Measurements from ENCODE around the gene DDAH2. TPM values are rescaled to one million over a fixed set of nuclear protein-coding genes. Genes with fewer than 3 reads are reported as not detected.

Gene DDAH2, protein sequence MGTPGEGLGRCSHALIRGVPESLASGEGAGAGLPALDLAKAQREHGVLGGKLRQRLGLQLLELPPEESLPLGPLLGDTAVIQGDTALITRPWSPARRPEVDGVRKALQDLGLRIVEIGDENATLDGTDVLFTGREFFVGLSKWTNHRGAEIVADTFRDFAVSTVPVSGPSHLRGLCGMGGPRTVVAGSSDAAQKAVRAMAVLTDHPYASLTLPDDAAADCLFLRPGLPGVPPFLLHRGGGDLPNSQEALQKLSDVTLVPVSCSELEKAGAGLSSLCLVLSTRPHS
- 100 to 1,000 TPM in 3 of 4 donors, 10 to 100 TPM in 1; 78.3 to 148 (median 107) TPM for total RNA-seq

DNA sequence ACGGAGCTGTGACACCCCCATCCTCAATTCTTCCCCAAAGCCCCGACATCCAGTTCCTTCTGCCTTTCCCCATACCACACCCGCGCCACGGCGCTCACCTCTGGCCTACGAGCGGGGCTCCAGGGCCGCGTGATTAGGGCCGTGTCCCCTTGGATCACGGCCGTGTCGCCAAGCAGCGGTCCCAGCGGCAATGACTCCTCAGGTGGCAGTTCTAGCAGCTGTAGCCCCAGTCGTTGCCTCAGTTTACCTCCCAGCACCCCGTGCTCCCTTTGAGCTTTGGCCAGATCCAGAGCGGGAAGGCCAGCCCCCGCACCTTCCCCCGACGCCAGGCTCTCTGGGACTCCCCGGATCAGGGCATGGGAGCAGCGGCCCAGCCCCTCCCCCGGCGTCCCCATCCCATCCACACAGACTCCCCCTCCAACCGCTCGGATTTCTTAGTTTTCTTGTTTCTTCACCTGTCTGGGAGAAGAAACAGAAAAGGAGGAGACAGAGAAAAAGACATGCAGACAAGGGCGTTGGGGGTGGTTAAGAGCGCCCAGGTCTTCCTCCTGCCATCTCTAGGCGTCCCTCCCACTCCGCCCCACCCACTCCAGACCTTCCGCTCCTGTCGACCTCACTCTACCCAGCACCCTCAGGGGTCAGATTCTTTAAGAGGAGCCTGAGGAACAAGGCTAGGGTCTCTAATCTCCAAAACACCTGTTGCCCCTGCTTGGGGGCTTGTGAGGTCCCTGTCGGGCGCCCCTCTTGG is at the start of gene DDAH2:
DDAH2 (minus strand) TSS at position 533 of the 748 bp plus-strand sequence; CDS start at position 395, 138 bp downstream.
- H3K36me3 ChIP-seq: peaks cover 0 to 27% (median 13%) of the 10 kb centered on the region in 4 donors

DNA sequence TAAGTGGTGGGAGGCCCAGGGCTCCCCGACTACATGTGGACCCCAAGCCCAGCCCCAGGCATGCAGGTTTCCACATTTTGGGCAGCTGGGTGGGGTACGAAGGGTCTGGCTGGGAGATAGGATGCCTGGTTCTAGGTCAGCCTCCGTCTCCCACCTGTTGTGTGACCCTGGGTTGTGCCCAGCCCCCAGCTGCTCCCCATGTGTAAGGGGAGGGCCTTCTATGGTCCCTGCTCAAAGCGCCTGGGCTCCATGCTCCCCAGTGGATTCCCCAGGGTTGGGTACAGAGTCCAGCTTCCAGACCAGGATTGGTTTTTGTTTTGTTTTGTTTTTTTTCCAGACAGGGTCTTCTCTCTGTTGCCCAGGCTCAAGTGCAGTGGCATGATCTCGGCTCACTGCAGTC is 49.1 kb upstream of the DDAH2 start:
- peaks cover 17 to 31% (median 27%) of the 10 kb centered on the region in 4 donors for H3K4me1 ChIP-seq
- TF ChIP-seq POLR2AphosphoS5 (IDR thresholded peaks at IDR 0.05) (no peak), POLR2A (IDR thresholded peaks at IDR 0.05) (no peak), EP300 (IDR thresholded peaks at IDR 0.05; ENCODE audit: low read depth) (no peak)
- TF ChIP-seq, protein P1, sequence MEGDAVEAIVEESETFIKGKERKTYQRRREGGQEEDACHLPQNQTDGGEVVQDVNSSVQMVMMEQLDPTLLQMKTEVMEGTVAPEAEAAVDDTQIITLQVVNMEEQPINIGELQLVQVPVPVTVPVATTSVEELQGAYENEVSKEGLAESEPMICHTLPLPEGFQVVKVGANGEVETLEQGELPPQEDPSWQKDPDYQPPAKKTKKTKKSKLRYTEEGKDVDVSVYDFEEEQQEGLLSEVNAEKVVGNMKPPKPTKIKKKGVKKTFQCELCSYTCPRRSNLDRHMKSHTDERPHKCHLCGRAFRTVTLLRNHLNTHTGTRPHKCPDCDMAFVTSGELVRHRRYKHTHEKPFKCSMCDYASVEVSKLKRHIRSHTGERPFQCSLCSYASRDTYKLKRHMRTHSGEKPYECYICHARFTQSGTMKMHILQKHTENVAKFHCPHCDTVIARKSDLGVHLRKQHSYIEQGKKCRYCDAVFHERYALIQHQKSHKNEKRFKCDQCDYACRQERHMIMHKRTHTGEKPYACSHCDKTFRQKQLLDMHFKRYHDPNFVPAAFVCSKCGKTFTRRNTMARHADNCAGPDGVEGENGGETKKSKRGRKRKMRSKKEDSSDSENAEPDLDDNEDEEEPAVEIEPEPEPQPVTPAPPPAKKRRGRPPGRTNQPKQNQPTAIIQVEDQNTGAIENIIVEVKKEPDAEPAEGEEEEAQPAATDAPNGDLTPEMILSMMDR (IDR thresholded peaks at IDR 0.05): no peak
- intact Hi-C loops (cut with DNase I; ENCODE audit: low total_unique reads) (no loop called here), in situ Hi-C loops (cut with MboI; ENCODE audit: low pct_ligation_motif_present in 1 of 4, low pct_unique_long_range_greater_than_20kb in 1 of 4, low sequenced_read_pairs in 3 of 4) (no loop called here)
- no peaks in the 10 kb centered on the region for H3K27me3 ChIP-seq
- peaks cover 0 to 10% (median 0%) of the 10 kb centered on the region in 4 donors for H3K36me3 ChIP-seq
- 93% methylated on average over 5 of the region's 5 CpGs; no CpG with 5 or more reads in 1 of the 2 donors for WGBS, 2 donors (ENCODE audit: low coverage in 1 of 2)
- no peaks in the 10 kb centered on the region for H3K9me3 ChIP-seq
- H3K27ac ChIP-seq: no peak overlapping the region
- DNase-seq: no peak
- H3K4me3 ChIP-seq: no peak overlapping the region

More for the DNA sequence above, at the start of gene DDAH2:
- Histone ChIP-seq H3K4me3 (peak within 1 kb of the TSS; percentile 58 to 79 (median 73)), H3K27me3 (no peaks in the 10 kb centered on the region), H3K4me1 (peaks cover 17 to 63% (median 39%) of the 10 kb centered on the region in 4 donors), H3K9me3 (no peaks in the 10 kb centered on the region), H3K27ac (peak within 1 kb of the TSS; percentile 94 to 99 (median 96))
- in situ Hi-C loops (cut with MboI; ENCODE audit: low pct_ligation_motif_present in 1 of 4, low pct_unique_long_range_greater_than_20kb in 1 of 4, low sequenced_read_pairs in 3 of 4): no loop called here
- WGBS, 2 donors (ENCODE audit: low coverage in 1 of 2): 0 to 25% methylated on average over 2 to 36 of the region's 36 CpGs
- peak; percentile 33 for DNase-seq
- intact Hi-C loops (cut with DNase I; ENCODE audit: low total_unique reads): loop anchor here (5.0 kb wide), 1 partner anchor 103 kb away; no protein-coding TSS in a partner anchor
- TF ChIP-seq, protein P1 (IDR thresholded peaks at IDR 0.05): peak in 3 of 5 experiments; percentile 42 to 78 (median 51)
- TF ChIP-seq POLR2A (IDR thresholded peaks at IDR 0.05): no peak

DNA sequence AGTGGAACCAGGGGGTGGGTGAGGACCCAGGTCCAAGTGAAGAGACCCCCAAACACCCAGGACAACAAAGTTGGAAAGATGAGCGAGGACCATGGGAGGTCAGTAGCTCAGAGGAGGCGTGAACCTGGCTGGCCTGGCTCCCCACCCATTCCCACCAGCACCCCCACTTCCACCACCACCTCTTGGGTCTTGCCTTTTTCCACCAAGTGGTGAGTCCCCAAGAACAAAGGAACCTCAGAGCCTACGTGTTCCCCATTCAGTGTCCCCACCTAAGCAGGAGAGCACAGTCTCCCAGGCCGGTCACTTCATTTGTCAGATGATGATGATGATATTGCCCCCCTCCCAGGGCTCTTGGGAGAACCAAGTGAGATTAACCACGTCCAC is 48.6 kb upstream of the DDAH2 start:
- intact Hi-C loops (cut with DNase I; ENCODE audit: low total_unique reads): no loop called here
- no peak for DNase-seq
- Histone ChIP-seq H3K27ac (peak overlapping the region; percentile 42 to 65 (median 52)), H3K9me3 (no peaks in the 10 kb centered on the region), H3K27me3 (no peaks in the 10 kb centered on the region), H3K36me3 (peaks cover 0 to 10% (median 0%) of the 10 kb centered on the region in 4 donors), H3K4me3 (no peak overlapping the region), H3K4me1 (peaks cover 17 to 31% (median 27%) of the 10 kb centered on the region in 4 donors)
- TF ChIP-seq, protein P1 (IDR thresholded peaks at IDR 0.05): no peak
- TF ChIP-seq POLR2AphosphoS5 (IDR thresholded peaks at IDR 0.05) (no peak), POLR2A (IDR thresholded peaks at IDR 0.05) (no peak), EP300 (IDR thresholded peaks at IDR 0.05; ENCODE audit: low read depth) (no peak)
- in situ Hi-C loops (cut with MboI; ENCODE audit: low pct_ligation_motif_present in 1 of 4, low pct_unique_long_range_greater_than_20kb in 1 of 4, low sequenced_read_pairs in 3 of 4): no loop called here
- WGBS, 2 donors (ENCODE audit: low coverage in 1 of 2): 94 to 100% methylated on average over 1 to 5 of the region's 5 CpGs

DNA sequence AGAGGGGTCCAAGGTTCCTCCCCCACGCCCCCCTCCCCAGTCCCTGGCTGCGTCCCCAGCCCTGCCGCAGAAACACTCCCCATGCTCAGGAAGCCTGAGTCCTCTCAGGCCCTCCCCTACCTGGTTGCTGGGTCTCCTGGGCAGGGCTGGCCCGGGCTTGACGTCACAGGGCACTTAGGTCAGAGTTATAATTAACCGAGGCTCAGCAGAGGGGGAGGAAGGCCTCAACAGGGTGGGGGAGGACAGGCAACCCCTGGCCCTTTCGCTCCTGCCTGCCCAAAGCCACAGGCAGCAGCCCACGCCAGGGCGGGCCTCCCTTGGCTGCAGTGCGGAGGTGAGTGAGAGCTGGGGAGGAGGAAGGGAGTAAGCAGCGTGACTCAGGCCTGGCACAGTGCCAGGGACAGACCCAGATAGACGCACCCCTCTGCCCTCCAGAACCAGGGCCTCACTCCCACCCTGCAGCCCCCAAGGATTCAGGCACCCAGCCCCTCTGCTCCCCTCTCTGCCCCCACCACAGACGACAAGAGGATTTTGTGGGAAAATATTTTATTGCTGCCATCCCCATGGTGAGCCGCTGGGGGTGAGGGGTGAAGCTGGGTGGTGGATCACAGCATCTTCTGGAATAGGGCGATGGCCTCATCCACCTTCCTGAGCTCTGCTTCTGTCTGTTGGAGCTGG is 48.0 kb upstream of the DDAH2 start, which contains the start of gene VWA7:
VWA7 (minus strand) TSS at position 340 of the 678 bp plus-strand sequence. CDS start 549 bp downstream, outside the sequence.
- H3K4me3 ChIP-seq: peak within 1 kb of the TSS in 1 of 4 donors; percentile 9
- in situ Hi-C loops (cut with MboI; ENCODE audit: low pct_ligation_motif_present in 1 of 4, low pct_unique_long_range_greater_than_20kb in 1 of 4, low sequenced_read_pairs in 3 of 4) (no loop called here), intact Hi-C loops (cut with DNase I; ENCODE audit: low total_unique reads) (no loop called here)

More for the DNA sequence above, 48.0 kb upstream of the DDAH2 start, which contains the start of gene VWA7:
- H3K27ac ChIP-seq: peak within 1 kb of the TSS; percentile 42 to 65 (median 52)
- TF ChIP-seq, protein P1 (IDR thresholded peaks at IDR 0.05): no peak
- TF ChIP-seq POLR2A (IDR thresholded peaks at IDR 0.05) (peak; percentile 54), POLR2AphosphoS5 (IDR thresholded peaks at IDR 0.05) (peak in 2 of 3 donors; percentile 61 to 70), EP300 (IDR thresholded peaks at IDR 0.05; ENCODE audit: low read depth) (no peak)
- H3K36me3 ChIP-seq: peaks cover 0 to 10% (median 0%) of the 10 kb centered on the region in 4 donors
- no peaks in the 10 kb centered on the region for H3K9me3 ChIP-seq
- 11% methylated on average over 13 of the region's 15 CpGs; no CpG with 5 or more reads in 1 of the 2 donors for WGBS, 2 donors (ENCODE audit: low coverage in 1 of 2)
- H3K27me3 ChIP-seq: no peaks in the 10 kb centered on the region
- peaks cover 17 to 33% (median 27%) of the 10 kb centered on the region in 4 donors for H3K4me1 ChIP-seq
- peak; percentile 87 for DNase-seq

Data from transverse colon (tissue), 4 donors.